IMR-90 (cell line): ENCODE results near the gene MAP2K5. TPM values are rescaled to one million over a fixed set of nuclear protein-coding genes. Genes with fewer than 3 reads are reported as not detected.
A peak's percentile ranks its signal among the peaks of the same experiment; 100 is the strongest.

ENCODE experiments used
- ATAC-seq: fragments of 200-7000 bp; cut with Tn5 transposase; 2 replicates; pipeline ENCODE4 v1.9.1; 2020; ENCODE audit warnings: low read depth, mild to moderate bottlenecking, moderate library complexity
- BruUV-seq: library from RNA; stranded (reverse); fragments of 400-500 nt; replicated peaks from 2 replicates; lab custom pipeline; 2021; lab: Mats Ljungman, UMichigan
- CTCF ChIA-PET: fragments of 300-600 bp; formaldehyde crosslinking; extraction: SDS; loops from one replicate; lab custom pipeline; 2021; ENCODE audit warnings: antibody characterized with exemption; lab: Yijun Ruan, JAX
- POLR2A ChIA-PET: fragments of 300-600 bp; sonication (Branson Sonifier 250); formaldehyde crosslinking; loops from one replicate; lab custom pipeline; 2022; ENCODE audit warnings: antibody characterized with exemption; ENCODE audit not compliant: unreplicated experiment; lab: Charles Lee
- DNase-seq: peaks from one replicate; pipeline ENCODE4 v3.0.0; 2013
- H2AFZ ChIP-seq: replicated peaks from 2 replicates; pipeline ENCODE3; 2013; ENCODE audit warnings: low read length, mild to moderate bottlenecking; ENCODE audit not compliant: poor library complexity
- H2AK5ac ChIP-seq: 2 replicates; pipeline ENCODE4 v1.6.1; 2013; ENCODE audit warnings: low read depth, low read length, inconsistent platforms
- H2AK9ac ChIP-seq: replicated peaks from 2 replicates; pipeline ENCODE3; 2013; ENCODE audit warnings: mild to moderate bottlenecking, low read depth, low read length, moderate library complexity; ENCODE audit not compliant: poor library complexity
- H2BK120ac ChIP-seq: 2 replicates; pipeline ENCODE4 v1.6.1; 2013; ENCODE audit warnings: low read depth, low read length, inconsistent platforms
- H2BK15ac ChIP-seq: 3 replicates; pipeline ENCODE4 v1.6.1; 2013; ENCODE audit warnings: low read depth, low read length, inconsistent platforms
- H2BK20ac ChIP-seq: 2 replicates; pipeline ENCODE4 v1.6.1; 2013; ENCODE audit warnings: low read depth, mild to moderate bottlenecking, inconsistent platforms, low read length, moderate library complexity
- H2BK5ac ChIP-seq: 2 replicates; pipeline ENCODE4 v1.6.1; 2013; ENCODE audit warnings: mild to moderate bottlenecking, low read depth, low read length, inconsistent platforms; ENCODE audit not compliant: poor library complexity, severe bottlenecking
- H3K14ac ChIP-seq: replicated peaks from 2 replicates; pipeline ENCODE4 v1.6.1; 2013; ENCODE audit warnings: low read depth, low read length, inconsistent platforms
- H3K18ac ChIP-seq: 2 replicates; pipeline ENCODE4 v1.6.1; 2013; ENCODE audit warnings: low read depth, low read length, control low read depth
- H3K23ac ChIP-seq: 2 replicates; pipeline ENCODE4 v1.6.1; 2013; ENCODE audit warnings: low read depth, low read length, inconsistent platforms
- H3K27ac ChIP-seq: 2 replicates; pipeline ENCODE4 v1.5.1; 2013; ENCODE audit warnings: mild to moderate bottlenecking, control low read depth, low read length; ENCODE audit not compliant: insufficient read depth
- H3K27me3 ChIP-seq: 2 replicates; pipeline ENCODE4 v1.6.1; 2013; ENCODE audit warnings: low read length; ENCODE audit not compliant: control insufficient read depth, insufficient read depth
- H3K36me3 ChIP-seq: 2 replicates; pipeline ENCODE4 v1.6.1; 2013; ENCODE audit warnings: low read length, mixed read lengths; ENCODE audit not compliant: control insufficient read depth, insufficient read depth
- H3K4ac ChIP-seq: 2 replicates; pipeline ENCODE4 v1.6.1; 2013; ENCODE audit warnings: low read depth, low read length, inconsistent platforms
- H3K4me1 ChIP-seq: 2 replicates; pipeline ENCODE4 v1.6.1; 2013; ENCODE audit warnings: low read length, mixed read lengths; ENCODE audit not compliant: control insufficient read depth, insufficient read depth
- H3K4me2 ChIP-seq: 2 replicates; pipeline ENCODE4 v1.6.1; 2013; ENCODE audit warnings: low read depth, mild to moderate bottlenecking, control low read depth, low read length, moderate library complexity
- H3K4me3 ChIP-seq: 2 replicates; pipeline ENCODE4 v1.5.1; 2013; ENCODE audit warnings: low read depth, mild to moderate bottlenecking, control low read depth, low read length, moderate library complexity; ENCODE audit not compliant: insufficient read depth
- H3K56ac ChIP-seq: 2 replicates; pipeline ENCODE4 v1.6.1; 2013; ENCODE audit warnings: low read length, inconsistent platforms; ENCODE audit not compliant: insufficient read depth; ENCODE audit errors: extremely low read depth
- H3K79me1 ChIP-seq, 2 experiments: 2 replicates each; pipeline ENCODE4 v1.6.1; 2013; ENCODE audit warnings: low read length in 2 of 2, inconsistent platforms in 1 of 2, low read depth in 1 of 2
- H3K9ac ChIP-seq: 2 replicates; pipeline ENCODE4 v1.6.1; 2013; ENCODE audit warnings: low read depth, low read length, control low read depth
- H3K9me1 ChIP-seq: 2 replicates; pipeline ENCODE4 v1.6.1; 2013; ENCODE audit warnings: low read length, inconsistent platforms; ENCODE audit not compliant: insufficient read depth
- H3K9me3 ChIP-seq: 2 replicates; pipeline ENCODE4 v1.6.1; 2013; ENCODE audit warnings: low read length; ENCODE audit not compliant: control insufficient read depth, insufficient read depth
- H4K20me1 ChIP-seq: 2 replicates; pipeline ENCODE4 v1.6.1; 2013; ENCODE audit warnings: low read length, inconsistent platforms; ENCODE audit not compliant: insufficient read depth
- H4K5ac ChIP-seq: 2 replicates; pipeline ENCODE4 v1.6.1; 2013; ENCODE audit warnings: mild to moderate bottlenecking, low read depth, low read length, control low read depth
- H4K8ac ChIP-seq, 2 experiments: 2 replicates each; pipeline ENCODE4 v1.6.1; 2013; ENCODE audit warnings: low read depth in 2 of 2, low read length in 2 of 2, control low read depth in 1 of 2, inconsistent platforms in 1 of 2
- H4K91ac ChIP-seq: 2 replicates; pipeline ENCODE4 v1.6.1; 2013; ENCODE audit warnings: low read depth, low read length, inconsistent platforms; ENCODE audit not compliant: insufficient read depth
- BHLHE40 ChIP-seq: fragments of 150-350 bp; IDR thresholded peaks from 2 replicates; pipeline ENCODE4 v1.6.1; 2016; ENCODE audit warnings: mild to moderate bottlenecking, low read depth, low read length
- CEBPB ChIP-seq: IDR thresholded peaks from 2 replicates; pipeline ENCODE4 v1.6.1; 2012; ENCODE audit warnings: low read depth, low read length, improper control_type of control experiment
- CHD1 ChIP-seq: IDR thresholded peaks from 2 replicates; pipeline ENCODE4 v1.6.1; 2012; ENCODE audit warnings: low read depth, low read length, improper control_type of control experiment
- CTCF ChIP-seq: conservative IDR thresholded peaks from 2 replicates; pipeline ENCODE4 v1.5.1; 2012; ENCODE audit warnings: mild to moderate bottlenecking, low read depth, low read length, improper control_type of control experiment
- ELK1 ChIP-seq: fragments of 150-350 bp; IDR thresholded peaks from 2 replicates; pipeline ENCODE4 v1.6.1; 2016; ENCODE audit warnings: low read depth, mild to moderate bottlenecking, low read length, moderate library complexity, borderline replicate concordance
- FOS ChIP-seq: fragments of 150-350 bp; IDR thresholded peaks from 2 replicates; pipeline ENCODE4 v1.6.1; 2016; ENCODE audit warnings: low read depth, low read length
- MAFK ChIP-seq: IDR thresholded peaks from 2 replicates; pipeline ENCODE4 v1.6.1; 2012; ENCODE audit warnings: low read depth, low read length, improper control_type of control experiment
- MAZ ChIP-seq: IDR thresholded peaks from 2 replicates; pipeline ENCODE4 v1.6.1; 2012; ENCODE audit warnings: low read depth, mild to moderate bottlenecking, low read length, improper control_type of control experiment, moderate library complexity, borderline replicate concordance
- MXI1 ChIP-seq: IDR thresholded peaks from 2 replicates; pipeline ENCODE4 v1.6.1; 2012; ENCODE audit warnings: low read depth, mild to moderate bottlenecking, low read length, moderate library complexity, borderline replicate concordance
- NFE2L2 ChIP-seq: fragments of 150-350 bp; IDR thresholded peaks from 2 replicates; pipeline ENCODE4 v1.6.1; 2016; ENCODE audit warnings: low read depth, mild to moderate bottlenecking, low read length
- POLR2A ChIP-seq: IDR thresholded peaks from 2 replicates; pipeline ENCODE4 v1.6.1; 2012; ENCODE audit warnings: mild to moderate bottlenecking, low read depth, low read length
- RCOR1 ChIP-seq: IDR thresholded peaks from 2 replicates; pipeline ENCODE4 v1.6.1; 2012; ENCODE audit warnings: mild to moderate bottlenecking, low read length, improper control_type of control experiment; ENCODE audit not compliant: insufficient replicate concordance
- RFX5 ChIP-seq: IDR thresholded peaks from 2 replicates; pipeline ENCODE4 v1.8.0; 2012; ENCODE audit warnings: low read depth, mild to moderate bottlenecking, low read length, moderate library complexity
- SMC3 ChIP-seq: fragments of 150-350 bp; IDR thresholded peaks from 2 replicates; pipeline ENCODE4 v1.6.1; 2016; ENCODE audit warnings: low read depth, mild to moderate bottlenecking, antibody characterized with exemption, low read length, moderate library complexity
- USF2 ChIP-seq: fragments of 150-350 bp; IDR thresholded peaks from 2 replicates; pipeline ENCODE4 v1.6.1; 2017; ENCODE audit warnings: mild to moderate bottlenecking, antibody characterized with exemption, low read length, low read depth
- WGBS, 2 experiments: methylation state at CpG; one replicate each; pipeline versions ENCODE4 v1.1.5 to v1.1.7; 2013; ENCODE audit warnings: missing lambda C conversion rate in 2 of 2; ENCODE audit not compliant: insufficient read length in 1 of 2; ENCODE audit errors: extremely low coverage in 2 of 2; 5-methylcytosine and 5-hydroxymethylcytosine counted together
- dilution Hi-C: fragments of 300-500 bp; cut with HindIII; formaldehyde crosslinking; loops from one replicate; pipeline ENCODE4 v1.14.3; 2018; ENCODE audit warnings: low sequenced_read_pairs; ENCODE audit not compliant: unreplicated experiment
- in situ Hi-C: fragments of 300-500 bp; cut with MboI; formaldehyde crosslinking; loops from 3 replicates; pipeline ENCODE4 v1.14.3; 2019; ENCODE audit warnings: low sequenced_read_pairs, inconsistent platforms, mixed read lengths
- intact Hi-C: fragments of 100-400 bp; cut with micrococcal nuclease; formaldehyde crosslinking; loops from 2 replicates; pipeline ENCODE4 v1.10.0; 2022
- polyA plus RNA-seq, 3 experiments: library from polyadenylated mRNA; depleted of rRNA; stranded (reverse); fragments of >200 nt; gene quantifications; 2 replicates each; pipeline ENCODE4 v1.2.3, GENCODE V29; 2012; ENCODE audit warnings: low replicate concordance in 1 of 3
- total RNA-seq: library from RNA; depleted of rRNA; stranded (reverse); fragments of >200 nt; gene quantifications from 2 replicates; pipeline ENCODE4 v1.2.3, GENCODE V29; 2012

The MAP2K5 gene
- total and polyA plus RNA-seq, 2 of the 4 experiments (the other 2 are of a cell fraction), result 1.6 to 6.1 TPM

DNA sequence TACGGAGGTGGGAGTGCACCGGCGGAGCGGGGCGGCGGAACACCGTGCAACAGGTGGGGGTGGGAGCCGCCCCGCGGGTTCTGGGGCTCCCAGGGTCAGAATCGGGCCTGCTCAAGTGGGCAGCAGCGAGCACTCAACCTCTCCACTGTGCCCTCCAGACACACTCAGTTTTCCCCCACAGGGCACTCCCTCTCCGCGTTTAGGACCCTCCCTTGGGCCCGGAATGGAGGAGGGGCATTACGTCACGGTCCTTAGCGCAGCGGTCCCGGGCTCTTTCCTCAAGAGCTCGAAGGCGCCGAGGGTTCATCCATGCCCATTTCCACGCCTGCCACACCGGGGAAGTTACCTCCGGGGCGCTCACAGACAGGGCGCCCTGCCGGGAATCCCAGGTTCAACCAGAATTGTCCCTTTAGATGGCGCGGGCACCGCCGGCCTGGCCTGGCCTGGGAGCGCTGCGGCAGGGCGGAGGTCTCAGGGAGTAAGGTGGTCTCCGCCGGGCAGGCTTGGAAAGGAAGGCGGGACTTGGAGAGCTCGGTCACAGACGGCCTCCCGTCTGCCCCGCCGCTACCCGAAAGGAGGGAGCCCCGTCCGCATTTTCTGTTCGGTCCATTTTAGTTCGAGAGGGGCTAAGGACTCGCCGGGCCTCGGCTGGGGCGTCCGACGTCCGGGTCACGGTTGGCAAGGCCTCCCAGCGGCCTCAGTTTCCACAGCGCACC lies 292.2 kb downstream of the MAP2K5 start:
- in situ Hi-C loops, result loop anchor here (5.0 kb wide), 2 partner anchors 377 to 892 kb away; no protein-coding TSS in a partner anchor
- 11% methylated on average over 10 of the region's 59 CpGs; no CpG with 5 or more reads in 1 of the 2 experiments for WGBS, 2 experiments
- TF ChIP-seq BHLHE40 (no peak), CEBPB (no peak), POLR2A (no peak), MAFK (no peak), MXI1 (no peak), CHD1 (no peak), NFE2L2 (no peak), ELK1 (no peak), USF2 (no peak), FOS (no peak), CTCF (no peak), RCOR1 (no peak), MAZ (no peak), SMC3 (no peak), RFX5 (no peak)

More for the DNA sequence above, 292.2 kb downstream of the MAP2K5 start:
- no peaks in the 10 kb centered on the region for H3K36me3 ChIP-seq
- H3K27ac ChIP-seq, result no peak overlapping the region
- no TSS peak for BruUV-seq
- ChIA-PET CTCF (interaction anchor here (0.8 kb wide), 1 partner anchor 334 kb away, joined by 4 read pairs; no protein-coding TSS in a partner anchor), POLR2A (no interaction called here)
- H2BK20ac ChIP-seq, result no peak overlapping the region
- ATAC-seq (no peak), DNase-seq (no peak)
- no peaks in the 10 kb centered on the region for H3K4me1 ChIP-seq
- no peak overlapping the region for H2BK120ac ChIP-seq
- H3K4ac ChIP-seq, result no peak overlapping the region
- peaks cover 74% of the 10 kb centered on the region for H3K27me3 ChIP-seq
- H4K20me1 ChIP-seq, result no peaks in the 10 kb centered on the region
- no peak overlapping the region for H4K91ac ChIP-seq
- no peak overlapping the region for H2AK9ac ChIP-seq
- H3K4me2 ChIP-seq, result peak overlapping the region; percentile 57
- H3K14ac ChIP-seq, result no peak overlapping the region
- no peak overlapping the region; the same call in 1 of the 2 replicates for H3K4me3 ChIP-seq
- H3K18ac ChIP-seq, result no peak overlapping the region
- H4K5ac ChIP-seq, result no peak overlapping the region
- H4K8ac ChIP-seq, result no peak overlapping the region
- H2AFZ ChIP-seq, result peak overlapping the region; percentile 53
- dilution Hi-C loops (no loop called here), intact Hi-C loops (loop anchor here (2.0 to 10.0 kb wide), 5 partner anchors 292 to 770 kb away; partner anchors contain the start of genes MAP2K5 and SMAD3)
- no peak overlapping the region for H3K23ac ChIP-seq
- H2BK15ac ChIP-seq, result no peak overlapping the region
- no peak overlapping the region for H3K56ac ChIP-seq
- H2AK5ac ChIP-seq, result no peak overlapping the region
- H3K79me1 ChIP-seq, result no peaks in the 10 kb centered on the region
- no peak overlapping the region for H2BK5ac ChIP-seq
- no peaks in the 10 kb centered on the region for H3K9me3 ChIP-seq
- H3K9me1 ChIP-seq, result no peaks in the 10 kb centered on the region
- no peak overlapping the region for H3K9ac ChIP-seq
